Measurements from ENCODE around the gene ENO4. TPM values are rescaled to one million over a fixed set of nuclear protein-coding genes. Genes with fewer than 3 reads are reported as not detected.

ENO4 gene
- total and polyA plus RNA-seq, 8 donors, result 0.05 to 2.2 (median 0.31) TPM; not detected in 4

DNA sequence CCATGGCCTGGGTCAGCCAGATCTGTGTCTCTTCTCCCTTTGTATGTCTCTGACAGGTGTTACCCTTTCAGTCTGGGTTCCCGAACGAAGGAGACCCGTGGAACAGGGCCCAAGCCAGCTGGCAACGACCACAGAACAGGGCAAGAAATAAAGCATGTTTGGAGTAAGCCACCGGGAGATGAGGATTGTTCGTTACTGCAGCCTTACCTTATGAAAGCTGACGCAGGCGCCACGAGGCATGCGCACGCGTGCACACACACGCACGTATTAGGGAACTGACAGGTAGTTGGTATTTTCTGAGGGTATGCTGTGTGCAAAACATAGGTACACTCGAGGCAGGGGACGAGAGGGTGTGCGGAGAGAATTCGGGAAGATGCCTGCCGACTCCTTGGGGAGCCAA lies 46.4 kb upstream of the ENO4 start:
- Histone ChIP-seq H3K27me3 (peaks cover 0 to 61% (median 0%) of the 10 kb centered on the region in 3 donors), H3K4me1 (no peaks in the 10 kb centered on the region), H3K9me3 (no peaks in the 10 kb centered on the region), H3K4me3 (no peak overlapping the region), H3K27ac (no peak overlapping the region), H3K36me3 (no peaks in the 10 kb centered on the region)
- WGBS, 5 donors, result 84 to 92% (median 89%) methylated on average over 19 of the region's 19 CpGs
- intact Hi-C loops (cut with DNase I; ENCODE audit: low total_unique reads), result no loop called here
- no peak for TF ChIP-seq EP300 (IDR thresholded peaks at IDR 0.05)
- TF ChIP-seq POLR2A (IDR thresholded peaks at IDR 0.05), result no peak
- TF ChIP-seq POLR2AphosphoS5 (IDR thresholded peaks at IDR 0.05), result no peak
- TF ChIP-seq, protein P1, sequence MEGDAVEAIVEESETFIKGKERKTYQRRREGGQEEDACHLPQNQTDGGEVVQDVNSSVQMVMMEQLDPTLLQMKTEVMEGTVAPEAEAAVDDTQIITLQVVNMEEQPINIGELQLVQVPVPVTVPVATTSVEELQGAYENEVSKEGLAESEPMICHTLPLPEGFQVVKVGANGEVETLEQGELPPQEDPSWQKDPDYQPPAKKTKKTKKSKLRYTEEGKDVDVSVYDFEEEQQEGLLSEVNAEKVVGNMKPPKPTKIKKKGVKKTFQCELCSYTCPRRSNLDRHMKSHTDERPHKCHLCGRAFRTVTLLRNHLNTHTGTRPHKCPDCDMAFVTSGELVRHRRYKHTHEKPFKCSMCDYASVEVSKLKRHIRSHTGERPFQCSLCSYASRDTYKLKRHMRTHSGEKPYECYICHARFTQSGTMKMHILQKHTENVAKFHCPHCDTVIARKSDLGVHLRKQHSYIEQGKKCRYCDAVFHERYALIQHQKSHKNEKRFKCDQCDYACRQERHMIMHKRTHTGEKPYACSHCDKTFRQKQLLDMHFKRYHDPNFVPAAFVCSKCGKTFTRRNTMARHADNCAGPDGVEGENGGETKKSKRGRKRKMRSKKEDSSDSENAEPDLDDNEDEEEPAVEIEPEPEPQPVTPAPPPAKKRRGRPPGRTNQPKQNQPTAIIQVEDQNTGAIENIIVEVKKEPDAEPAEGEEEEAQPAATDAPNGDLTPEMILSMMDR (IDR thresholded peaks at IDR 0.05), result no peak
- DNase-seq, result no peak

DNA sequence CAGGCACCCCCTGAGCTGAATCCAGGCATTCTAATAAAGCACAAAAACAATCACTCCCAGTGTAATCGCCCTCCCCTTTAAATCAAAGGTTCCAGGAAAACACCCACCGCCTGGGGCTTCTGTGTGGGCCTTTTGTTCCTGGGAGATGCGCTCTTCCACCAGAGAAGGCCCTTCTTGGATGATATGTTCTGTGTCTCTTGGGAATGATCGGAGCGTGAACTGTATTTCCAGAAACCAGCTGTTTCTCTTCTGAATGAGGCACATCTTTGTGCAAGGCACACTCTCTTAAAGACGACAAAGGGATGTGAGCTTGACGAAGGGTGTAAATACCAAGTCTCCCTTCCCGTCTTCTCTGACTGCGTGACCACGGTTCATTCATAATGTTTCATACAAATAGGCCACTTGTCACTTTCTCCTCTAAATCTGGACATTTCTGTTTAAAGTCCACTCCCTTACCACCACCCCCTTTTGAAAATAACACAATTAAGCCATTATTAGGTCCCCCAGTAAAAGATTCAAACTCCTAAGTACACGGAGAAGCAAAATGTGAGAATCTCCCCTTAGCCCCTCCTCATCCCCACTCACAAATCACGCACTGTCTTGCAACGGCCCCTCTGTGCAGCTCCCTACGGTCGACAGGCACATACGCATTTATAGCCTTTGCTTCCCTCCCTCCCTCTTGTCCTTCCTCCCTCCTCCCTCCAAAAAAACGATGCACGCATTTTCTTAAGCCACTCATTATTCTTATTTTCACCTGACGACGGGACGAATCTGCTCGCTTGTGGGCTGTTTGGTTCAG lies 45.6 kb upstream of the ENO4 start:
- H3K27ac ChIP-seq, result no peak overlapping the region
- no peaks in the 10 kb centered on the region for H3K36me3 ChIP-seq
- intact Hi-C loops (cut with DNase I; ENCODE audit: low total_unique reads), result no loop called here
- TF ChIP-seq POLR2A (IDR thresholded peaks at IDR 0.05) (no peak), POLR2AphosphoS5 (IDR thresholded peaks at IDR 0.05) (no peak), EP300 (IDR thresholded peaks at IDR 0.05) (no peak)
- TF ChIP-seq, protein P1 (IDR thresholded peaks at IDR 0.05), result no peak
- H3K9me3 ChIP-seq, result no peaks in the 10 kb centered on the region
- no peak overlapping the region for H3K4me3 ChIP-seq
- WGBS, 5 donors, result 79 to 83% (median 79%) methylated on average over 22 of the region's 22 CpGs
- DNase-seq, result no peak
- peaks cover 0 to 62% (median 3%) of the 10 kb centered on the region in 3 donors for H3K27me3 ChIP-seq
- H3K4me1 ChIP-seq, result no peaks in the 10 kb centered on the region

DNA sequence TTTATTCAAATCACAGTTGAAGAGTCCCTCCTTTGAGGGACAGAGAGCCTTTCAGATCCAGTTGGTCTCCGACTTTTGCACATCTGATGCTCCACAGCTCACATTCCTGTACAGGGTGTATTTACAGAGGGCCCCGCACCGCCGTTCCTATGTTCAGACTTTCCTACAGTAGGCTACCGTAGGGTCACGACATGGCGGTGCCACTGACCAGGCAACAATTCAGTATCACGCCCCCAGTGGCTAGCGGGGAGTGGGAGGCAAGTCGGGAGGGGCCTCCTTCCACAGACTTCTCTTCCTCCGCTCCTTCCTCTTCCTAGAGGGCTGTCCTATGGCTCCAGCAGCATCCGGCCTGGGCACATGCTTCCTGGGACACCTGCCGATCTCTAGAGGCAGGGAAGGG lies 40.6 kb upstream of the ENO4 start:
- H3K36me3 ChIP-seq, result no peaks in the 10 kb centered on the region
- H3K27me3 ChIP-seq, result peaks cover 0 to 79% (median 17%) of the 10 kb centered on the region in 3 donors
- TF ChIP-seq EP300 (IDR thresholded peaks at IDR 0.05) (no peak), POLR2AphosphoS5 (IDR thresholded peaks at IDR 0.05) (no peak), POLR2A (IDR thresholded peaks at IDR 0.05) (no peak)

DNA sequence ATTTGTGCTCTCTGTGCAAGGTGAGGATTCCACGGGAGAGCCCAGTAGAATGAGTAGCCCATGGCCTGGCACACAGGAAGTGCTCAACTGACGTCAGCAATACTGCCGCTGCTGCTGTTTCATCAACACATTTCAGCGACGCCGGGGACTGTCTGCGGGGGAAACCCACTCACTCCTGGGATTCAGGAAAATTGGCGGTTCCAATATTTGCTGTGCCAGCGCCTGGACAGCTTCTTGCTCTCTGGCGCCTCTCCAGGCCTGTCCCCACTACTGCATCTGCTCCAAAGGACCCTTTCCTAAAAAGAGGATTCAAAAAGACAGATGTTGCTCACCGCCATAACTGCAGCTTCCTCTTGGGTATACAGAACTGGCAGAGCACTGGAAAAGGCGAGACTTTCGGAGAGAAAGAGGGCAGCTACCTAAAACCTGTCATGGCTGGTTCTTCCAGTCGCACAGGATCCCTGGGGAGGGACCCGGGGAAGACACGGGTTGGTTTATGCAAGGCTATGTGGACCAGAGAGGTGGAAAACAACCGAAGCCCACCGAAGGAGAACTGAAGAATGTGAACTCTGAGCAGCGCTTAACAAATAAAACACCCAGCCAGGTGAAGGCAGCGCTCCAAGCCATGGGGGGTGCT lies 39.7 kb upstream of the ENO4 start:
- Histone ChIP-seq H3K9me3 (no peaks in the 10 kb centered on the region), H3K27ac (no peak overlapping the region), H3K4me1 (no peaks in the 10 kb centered on the region), H3K36me3 (no peaks in the 10 kb centered on the region), H3K4me3 (no peak overlapping the region), H3K27me3 (peaks cover 0 to 79% (median 17%) of the 10 kb centered on the region in 3 donors)
- no peak for TF ChIP-seq EP300 (IDR thresholded peaks at IDR 0.05)
- TF ChIP-seq, protein P1 (IDR thresholded peaks at IDR 0.05), result no peak
- no peak for TF ChIP-seq POLR2A (IDR thresholded peaks at IDR 0.05)
- no peak for TF ChIP-seq POLR2AphosphoS5 (IDR thresholded peaks at IDR 0.05)
- intact Hi-C loops (cut with DNase I; ENCODE audit: low total_unique reads), result no loop called here
- 37 to 53% (median 39%) methylated on average over 19 to 20 of the region's 20 CpGs for WGBS, 5 donors
- peak; percentile 36 to 49 for DNase-seq

More for the DNA sequence above, 40.6 kb upstream of the ENO4 start:
- Histone ChIP-seq H3K4me1 (no peaks in the 10 kb centered on the region), H3K4me3 (no peak overlapping the region), H3K9me3 (no peaks in the 10 kb centered on the region), H3K27ac (no peak overlapping the region)
- DNase-seq, result no peak
- intact Hi-C loops (cut with DNase I; ENCODE audit: low total_unique reads), result no loop called here
- WGBS, 5 donors, result 81 to 90% (median 84%) methylated on average over 13 of the region's 13 CpGs
